ENCODE data around the gene EMP1. TPM values are rescaled to one million over a fixed set of nuclear protein-coding genes. Genes with fewer than 3 reads are reported as not detected.

EMP1 gene
- total and polyA plus RNA-seq, 2 experiments from 2014 or later = 0.07 to 0.39 TPM

DNA sequence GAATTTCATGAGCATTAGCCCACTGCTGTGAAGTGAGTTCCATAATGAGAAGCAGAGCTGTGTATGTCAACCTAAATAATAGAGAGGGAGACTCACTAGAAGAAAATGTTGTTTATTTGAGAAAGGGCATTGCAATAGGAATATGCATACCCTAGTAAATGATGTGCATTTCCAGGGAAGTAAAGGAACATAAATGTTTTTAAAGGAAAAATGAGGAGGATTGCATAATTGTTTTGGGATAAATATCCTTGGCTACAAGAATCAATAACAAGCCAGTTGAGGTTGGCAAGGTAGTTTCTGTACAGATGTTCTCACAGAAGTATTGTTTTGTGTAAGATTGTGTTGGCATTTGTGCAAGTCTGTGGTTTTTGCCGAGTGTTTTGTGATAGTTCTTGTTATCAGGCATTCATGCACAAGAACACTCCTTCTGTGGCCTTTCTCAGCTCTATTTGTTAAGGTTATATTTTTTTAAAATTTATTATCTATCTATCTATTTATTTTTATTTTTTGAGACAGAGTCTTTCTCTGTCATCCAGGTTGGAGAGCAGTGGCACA is 47.1 kb downstream of the EMP1 start:
- no peak overlapping the region for H3K27ac ChIP-seq (ENCODE audit: low read depth)
- no peaks in the 10 kb centered on the region for H3K27me3 ChIP-seq (ENCODE audit: insufficient read depth)
- no peaks in the 10 kb centered on the region for H3K36me3 ChIP-seq (ENCODE audit: insufficient read depth)
- DNase-seq (ENCODE audit: low spot score) (no peak), ATAC-seq (no peak)
- H3K9me2 ChIP-seq (ENCODE audit: insufficient read depth) = peaks cover 4% of the 10 kb centered on the region
- H2AFZ ChIP-seq = no peak overlapping the region
- H3K27ac Mint-ChIP-seq = no peak overlapping the region
- H3K36me3 Mint-ChIP-seq (ENCODE audit: low read depth) = no peaks in the 10 kb centered on the region
- no peaks in the 10 kb centered on the region for H3K4me1 ChIP-seq (ENCODE audit: insufficient read depth)
- H3K4me1 Mint-ChIP-seq = no peaks in the 10 kb centered on the region
- no peaks in the 10 kb centered on the region for H3K27me3 Mint-ChIP-seq (ENCODE audit: insufficient read depth, low read depth, poor library complexity)
- no peaks in the 10 kb centered on the region for H3F3A ChIP-seq (replicated peaks; ENCODE audit: low read depth)
- H3K4me3 ChIP-seq = no peak overlapping the region
- H4K20me1 ChIP-seq (replicated peaks; ENCODE audit: insufficient read depth) = no peaks in the 10 kb centered on the region
- no peak for TF ChIP-seq CTCF (conservative IDR thresholded peaks at IDR 0.05; ENCODE audit: low read depth in 2 of 2)
- TF ChIP-seq ZNF114 (CRISPR knock-in tag; IDR thresholded peaks at IDR 0.05) = no peak
- no peak for TF ChIP-seq ZNF331 (CRISPR knock-in tag; IDR thresholded peaks at IDR 0.05; ENCODE audit: low read depth)
- TF ChIP-seq JUNB (IDR thresholded peaks at IDR 0.05; ENCODE audit: unreplicated experiment) = no peak
- TF ChIP-seq, protein P1, sequence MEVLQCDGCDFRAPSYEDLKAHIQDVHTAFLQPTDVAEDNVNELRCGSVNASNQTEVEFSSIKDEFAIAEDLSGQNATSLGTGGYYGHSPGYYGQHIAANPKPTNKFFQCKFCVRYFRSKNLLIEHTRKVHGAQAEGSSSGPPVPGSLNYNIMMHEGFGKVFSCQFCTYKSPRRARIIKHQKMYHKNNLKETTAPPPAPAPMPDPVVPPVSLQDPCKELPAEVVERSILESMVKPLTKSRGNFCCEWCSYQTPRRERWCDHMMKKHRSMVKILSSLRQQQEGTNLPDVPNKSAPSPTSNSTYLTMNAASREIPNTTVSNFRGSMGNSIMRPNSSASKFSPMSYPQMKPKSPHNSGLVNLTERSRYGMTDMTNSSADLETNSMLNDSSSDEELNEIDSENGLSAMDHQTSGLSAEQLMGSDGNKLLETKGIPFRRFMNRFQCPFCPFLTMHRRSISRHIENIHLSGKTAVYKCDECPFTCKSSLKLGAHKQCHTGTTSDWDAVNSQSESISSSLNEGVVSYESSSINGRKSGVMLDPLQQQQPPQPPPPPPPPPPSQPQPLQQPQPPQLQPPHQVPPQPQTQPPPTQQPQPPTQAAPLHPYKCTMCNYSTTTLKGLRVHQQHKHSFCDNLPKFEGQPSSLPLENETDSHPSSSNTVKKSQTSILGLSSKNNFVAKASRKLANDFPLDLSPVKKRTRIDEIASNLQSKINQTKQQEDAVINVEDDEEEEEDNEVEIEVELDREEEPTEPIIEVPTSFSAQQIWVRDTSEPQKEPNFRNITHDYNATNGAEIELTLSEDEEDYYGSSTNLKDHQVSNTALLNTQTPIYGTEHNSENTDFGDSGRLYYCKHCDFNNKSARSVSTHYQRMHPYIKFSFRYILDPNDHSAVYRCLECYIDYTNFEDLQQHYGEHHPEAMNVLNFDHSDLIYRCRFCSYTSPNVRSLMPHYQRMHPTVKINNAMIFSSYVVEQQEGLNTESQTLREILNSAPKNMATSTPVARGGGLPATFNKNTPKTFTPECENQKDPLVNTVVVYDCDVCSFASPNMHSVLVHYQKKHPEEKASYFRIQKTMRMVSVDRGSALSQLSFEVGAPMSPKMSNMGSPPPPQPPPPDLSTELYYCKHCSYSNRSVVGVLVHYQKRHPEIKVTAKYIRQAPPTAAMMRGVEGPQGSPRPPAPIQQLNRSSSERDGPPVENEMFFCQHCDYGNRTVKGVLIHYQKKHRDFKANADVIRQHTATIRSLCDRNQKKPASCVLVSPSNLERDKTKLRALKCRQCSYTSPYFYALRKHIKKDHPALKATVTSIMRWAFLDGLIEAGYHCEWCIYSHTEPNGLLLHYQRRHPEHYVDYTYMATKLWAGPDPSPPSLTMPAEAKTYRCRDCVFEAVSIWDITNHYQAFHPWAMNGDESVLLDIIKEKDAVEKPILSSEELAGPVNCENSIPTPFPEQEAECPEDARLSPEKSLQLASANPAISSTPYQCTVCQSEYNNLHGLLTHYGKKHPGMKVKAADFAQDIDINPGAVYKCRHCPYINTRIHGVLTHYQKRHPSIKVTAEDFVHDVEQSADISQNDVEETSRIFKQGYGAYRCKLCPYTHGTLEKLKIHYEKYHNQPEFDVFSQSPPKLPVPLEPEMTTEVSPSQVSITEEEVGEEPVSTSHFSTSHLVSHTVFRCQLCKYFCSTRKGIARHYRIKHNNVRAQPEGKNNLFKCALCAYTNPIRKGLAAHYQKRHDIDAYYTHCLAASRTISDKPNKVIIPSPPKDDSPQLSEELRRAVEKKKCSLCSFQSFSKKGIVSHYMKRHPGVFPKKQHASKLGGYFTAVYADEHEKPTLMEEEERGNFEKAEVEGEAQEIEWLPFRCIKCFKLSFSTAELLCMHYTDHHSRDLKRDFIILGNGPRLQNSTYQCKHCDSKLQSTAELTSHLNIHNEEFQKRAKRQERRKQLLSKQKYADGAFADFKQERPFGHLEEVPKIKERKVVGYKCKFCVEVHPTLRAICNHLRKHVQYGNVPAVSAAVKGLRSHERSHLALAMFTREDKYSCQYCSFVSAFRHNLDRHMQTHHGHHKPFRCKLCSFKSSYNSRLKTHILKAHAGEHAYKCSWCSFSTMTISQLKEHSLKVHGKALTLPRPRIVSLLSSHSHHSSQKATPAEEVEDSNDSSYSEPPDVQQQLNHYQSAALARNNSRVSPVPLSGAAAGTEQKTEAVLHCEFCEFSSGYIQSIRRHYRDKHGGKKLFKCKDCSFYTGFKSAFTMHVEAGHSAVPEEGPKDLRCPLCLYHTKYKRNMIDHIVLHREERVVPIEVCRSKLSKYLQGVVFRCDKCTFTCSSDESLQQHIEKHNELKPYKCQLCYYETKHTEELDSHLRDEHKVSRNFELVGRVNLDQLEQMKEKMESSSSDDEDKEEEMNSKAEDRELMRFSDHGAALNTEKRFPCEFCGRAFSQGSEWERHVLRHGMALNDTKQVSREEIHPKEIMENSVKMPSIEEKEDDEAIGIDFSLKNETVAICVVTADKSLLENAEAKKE (CRISPR knock-in tag; IDR thresholded peaks at IDR 0.05) = no peak
- TF ChIP-seq, protein P2, sequence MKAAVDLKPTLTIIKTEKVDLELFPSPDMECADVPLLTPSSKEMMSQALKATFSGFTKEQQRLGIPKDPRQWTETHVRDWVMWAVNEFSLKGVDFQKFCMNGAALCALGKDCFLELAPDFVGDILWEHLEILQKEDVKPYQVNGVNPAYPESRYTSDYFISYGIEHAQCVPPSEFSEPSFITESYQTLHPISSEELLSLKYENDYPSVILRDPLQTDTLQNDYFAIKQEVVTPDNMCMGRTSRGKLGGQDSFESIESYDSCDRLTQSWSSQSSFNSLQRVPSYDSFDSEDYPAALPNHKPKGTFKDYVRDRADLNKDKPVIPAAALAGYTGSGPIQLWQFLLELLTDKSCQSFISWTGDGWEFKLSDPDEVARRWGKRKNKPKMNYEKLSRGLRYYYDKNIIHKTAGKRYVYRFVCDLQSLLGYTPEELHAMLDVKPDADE (IDR thresholded peaks at IDR 0.05) = no peak
- TF ChIP-seq, protein P3, sequence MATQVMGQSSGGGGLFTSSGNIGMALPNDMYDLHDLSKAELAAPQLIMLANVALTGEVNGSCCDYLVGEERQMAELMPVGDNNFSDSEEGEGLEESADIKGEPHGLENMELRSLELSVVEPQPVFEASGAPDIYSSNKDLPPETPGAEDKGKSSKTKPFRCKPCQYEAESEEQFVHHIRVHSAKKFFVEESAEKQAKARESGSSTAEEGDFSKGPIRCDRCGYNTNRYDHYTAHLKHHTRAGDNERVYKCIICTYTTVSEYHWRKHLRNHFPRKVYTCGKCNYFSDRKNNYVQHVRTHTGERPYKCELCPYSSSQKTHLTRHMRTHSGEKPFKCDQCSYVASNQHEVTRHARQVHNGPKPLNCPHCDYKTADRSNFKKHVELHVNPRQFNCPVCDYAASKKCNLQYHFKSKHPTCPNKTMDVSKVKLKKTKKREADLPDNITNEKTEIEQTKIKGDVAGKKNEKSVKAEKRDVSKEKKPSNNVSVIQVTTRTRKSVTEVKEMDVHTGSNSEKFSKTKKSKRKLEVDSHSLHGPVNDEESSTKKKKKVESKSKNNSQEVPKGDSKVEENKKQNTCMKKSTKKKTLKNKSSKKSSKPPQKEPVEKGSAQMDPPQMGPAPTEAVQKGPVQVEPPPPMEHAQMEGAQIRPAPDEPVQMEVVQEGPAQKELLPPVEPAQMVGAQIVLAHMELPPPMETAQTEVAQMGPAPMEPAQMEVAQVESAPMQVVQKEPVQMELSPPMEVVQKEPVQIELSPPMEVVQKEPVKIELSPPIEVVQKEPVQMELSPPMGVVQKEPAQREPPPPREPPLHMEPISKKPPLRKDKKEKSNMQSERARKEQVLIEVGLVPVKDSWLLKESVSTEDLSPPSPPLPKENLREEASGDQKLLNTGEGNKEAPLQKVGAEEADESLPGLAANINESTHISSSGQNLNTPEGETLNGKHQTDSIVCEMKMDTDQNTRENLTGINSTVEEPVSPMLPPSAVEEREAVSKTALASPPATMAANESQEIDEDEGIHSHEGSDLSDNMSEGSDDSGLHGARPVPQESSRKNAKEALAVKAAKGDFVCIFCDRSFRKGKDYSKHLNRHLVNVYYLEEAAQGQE (IDR thresholded peaks at IDR 0.05; ENCODE audit: unreplicated experiment) = no peak
- no peak for TF ChIP-seq EZH2 (IDR thresholded peaks at IDR 0.05; ENCODE audit: low read depth, unreplicated experiment)
- TF ChIP-seq STAT1 (IDR thresholded peaks at IDR 0.05; ENCODE audit: unreplicated experiment) = no peak
- TF ChIP-seq CREB1 (CRISPR knock-in tag; IDR thresholded peaks at IDR 0.05; ENCODE audit: low read depth) = no peak
- no peak for TF ChIP-seq NANOG (IDR thresholded peaks at IDR 0.05; ENCODE audit: borderline replicate concordance)
- no peak for TF ChIP-seq POLR2AphosphoS5 (IDR thresholded peaks at IDR 0.05; ENCODE audit: low read depth)
- TF ChIP-seq EZH2phosphoT487 (IDR thresholded peaks at IDR 0.05; ENCODE audit: unreplicated experiment) = no peak
- H3K4me3 Mint-ChIP-seq = no peak overlapping the region
- H3K79me2 ChIP-seq (replicated peaks; ENCODE audit: insufficient read depth) = no peaks in the 10 kb centered on the region
- no peaks in the 10 kb centered on the region for H3K9me3 Mint-ChIP-seq
- H3K4me2 ChIP-seq = no peak overlapping the region

Measured in GM23338 (cell line).